ENCODE data around the gene CREB3L4.

CREB3L4 gene

DNA sequence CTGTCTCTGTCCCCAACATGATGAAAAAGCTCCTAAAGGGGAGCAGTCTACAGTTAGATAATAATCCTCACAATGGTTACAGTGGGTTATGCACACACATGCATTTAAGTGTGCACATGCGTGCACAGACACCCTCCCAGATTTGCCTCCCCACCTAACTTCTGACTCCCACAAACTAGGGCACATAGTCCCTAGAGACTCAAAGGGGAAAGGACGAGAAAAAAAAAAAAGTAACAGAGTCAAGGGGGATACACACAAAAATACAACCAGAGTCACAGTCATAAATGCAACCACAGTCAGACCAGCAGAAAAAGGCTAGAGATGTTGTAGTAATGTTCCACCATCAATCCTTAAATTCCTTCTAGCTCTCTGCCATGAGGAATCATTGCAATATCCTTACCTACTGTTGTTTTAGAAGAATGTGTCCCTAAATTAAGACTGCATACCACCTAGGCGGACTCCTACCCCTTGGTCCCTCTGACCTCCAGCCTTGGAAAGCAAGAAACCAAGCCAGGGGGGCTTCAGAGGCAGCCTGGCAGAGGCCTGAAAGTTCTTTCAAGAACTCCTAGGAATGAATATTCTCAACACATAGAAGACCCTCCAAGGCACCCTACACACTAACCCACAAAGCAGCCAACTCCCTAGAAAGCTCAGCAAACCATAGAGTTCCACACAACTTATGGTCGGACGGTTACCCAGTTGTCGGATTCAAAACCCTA is 10.5 kb upstream of the CREB3L4 start:
- in situ Hi-C loops (cut with HindIII; ENCODE audit: low pct_ligation_motif_present, low pct_unique_long_range_greater_than_20kb, low sequenced_read_pairs): no loop called here
- no peak for DNase-seq

DNA sequence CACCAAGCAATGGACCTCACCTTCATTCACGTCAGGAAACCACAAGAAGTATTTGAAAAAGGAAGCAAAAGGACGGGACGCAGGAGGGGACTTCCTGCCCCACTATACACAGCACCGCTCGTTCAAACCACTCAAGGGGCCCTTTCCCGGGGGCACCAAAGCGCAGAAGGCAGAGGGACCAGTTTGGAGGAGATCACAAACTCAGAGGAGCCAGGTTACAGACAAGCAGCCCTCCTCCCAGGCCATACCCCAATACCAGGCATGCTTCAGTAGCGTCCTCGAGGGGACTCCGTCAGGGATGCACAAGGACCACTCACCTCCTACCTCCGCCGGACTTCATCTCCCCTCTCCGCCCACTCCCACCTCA is 10.0 kb upstream of the CREB3L4 start:
- peak; percentile 28 for DNase-seq

DNA sequence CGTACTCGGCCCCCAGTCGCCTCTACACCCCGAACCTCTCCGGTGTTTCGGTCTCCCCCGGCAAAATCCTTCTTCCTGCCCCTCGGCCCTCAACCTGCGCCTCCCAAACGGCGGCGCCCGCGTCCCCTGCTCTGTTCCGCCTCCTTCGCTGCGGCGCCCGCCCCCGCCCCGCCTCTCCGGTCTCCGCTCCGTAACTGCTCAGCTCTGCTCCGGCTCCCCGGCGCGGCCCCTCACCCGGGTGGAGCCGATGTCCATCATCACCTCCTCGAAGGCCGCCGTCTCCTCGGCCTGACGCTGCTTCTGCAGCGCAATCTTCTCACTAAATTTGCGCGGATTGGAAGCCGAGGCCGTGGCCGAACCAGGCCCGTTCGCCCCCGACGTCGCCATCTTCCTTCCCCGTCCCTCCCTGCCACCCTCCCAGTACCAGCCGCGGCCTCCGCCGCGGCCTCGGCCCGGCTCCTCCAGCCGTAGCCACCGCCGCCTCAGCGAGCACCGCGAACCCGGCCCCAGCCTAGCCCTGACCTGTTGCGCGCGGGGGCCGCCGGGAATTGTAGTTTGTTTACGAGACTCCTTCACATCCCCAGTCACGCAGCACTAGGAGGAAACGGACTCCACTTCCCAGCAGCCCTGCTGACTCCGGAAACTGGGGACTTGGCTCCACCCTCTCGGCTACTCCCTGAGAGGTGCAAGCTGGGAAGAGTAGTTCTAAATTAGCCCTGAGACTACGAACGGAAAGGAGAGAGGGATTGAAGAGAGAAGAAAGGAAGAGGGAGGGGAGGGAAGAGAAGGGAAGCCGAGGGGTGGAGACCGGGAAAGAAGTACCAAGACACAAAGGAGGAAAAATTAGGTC is 9.4 kb upstream of the CREB3L4 start, which contains the start of gene CRTC2:
TSS of gene CRTC2 (minus strand) at position 502 of the 850 bp plus-strand sequence. CDS start at position 387, 115 bp downstream.
- in situ Hi-C loops (cut with HindIII; ENCODE audit: low pct_ligation_motif_present, low pct_unique_long_range_greater_than_20kb, low sequenced_read_pairs): no loop called here
- peak; percentile 99 for DNase-seq

More for the DNA sequence above, 10.0 kb upstream of the CREB3L4 start:
- in situ Hi-C loops (cut with HindIII; ENCODE audit: low pct_ligation_motif_present, low pct_unique_long_range_greater_than_20kb, low sequenced_read_pairs): no loop called here

DNA sequence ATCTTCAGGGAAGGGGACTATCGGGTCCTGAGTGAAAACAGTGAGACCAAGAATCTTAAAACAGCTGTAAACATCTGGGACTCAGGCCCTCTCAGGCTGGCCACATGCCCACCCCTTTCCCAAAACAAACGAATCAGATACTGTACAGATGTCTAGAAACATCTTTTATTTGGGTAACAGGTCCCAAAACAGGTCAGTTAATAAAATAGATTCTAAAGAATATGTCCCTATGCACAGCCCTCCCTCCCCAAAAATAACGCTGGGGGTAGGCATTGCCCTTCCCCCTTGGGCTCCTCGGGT is 8.8 kb upstream of the CREB3L4 start:
- in situ Hi-C loops (cut with HindIII; ENCODE audit: low pct_ligation_motif_present, low pct_unique_long_range_greater_than_20kb, low sequenced_read_pairs): no loop called here
- DNase-seq: no peak

DNA sequence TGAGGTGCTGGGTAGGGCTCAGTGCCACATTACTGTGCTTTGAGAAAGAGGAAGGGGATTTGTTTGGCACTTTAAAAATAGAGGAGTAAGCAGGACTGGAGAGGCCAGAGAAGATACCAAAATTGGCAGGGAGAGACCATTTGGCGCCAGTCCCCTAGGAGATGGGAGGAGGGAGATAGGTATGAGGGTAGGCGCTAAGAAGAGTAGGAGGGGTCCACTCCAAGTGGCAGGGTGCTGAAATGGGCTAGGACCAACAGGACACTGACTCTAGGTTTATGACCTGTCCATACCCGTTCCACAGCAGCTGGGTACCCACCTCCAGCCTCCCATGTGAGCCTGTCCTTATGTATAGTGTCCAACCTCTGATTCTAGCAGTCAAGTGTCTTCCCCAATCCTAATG is 8.2 kb upstream of the CREB3L4 start:
- DNase-seq: no peak
- in situ Hi-C loops (cut with HindIII; ENCODE audit: low pct_ligation_motif_present, low pct_unique_long_range_greater_than_20kb, low sequenced_read_pairs): no loop called here

DNA sequence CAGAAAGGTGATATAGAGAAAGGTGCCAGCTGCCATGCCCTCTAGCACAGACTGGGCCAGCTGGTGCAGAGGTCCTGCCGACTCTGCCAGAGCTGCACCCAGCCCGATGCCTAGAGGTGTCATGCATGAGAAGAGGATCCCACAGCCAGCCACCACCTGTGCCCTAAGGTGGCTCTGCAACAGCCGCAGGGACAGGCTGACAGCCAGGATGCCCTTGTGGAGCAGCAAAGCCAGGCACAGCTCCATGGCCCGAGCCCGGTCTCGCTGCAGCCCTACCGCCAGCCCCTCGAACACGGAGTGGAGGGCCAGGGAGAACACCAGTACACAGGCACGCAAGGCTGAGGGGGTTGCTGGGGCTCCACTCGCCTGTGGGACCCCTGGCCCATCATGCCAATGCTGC is 7.5 kb upstream of the CREB3L4 start:
- in situ Hi-C loops (cut with HindIII; ENCODE audit: low pct_ligation_motif_present, low pct_unique_long_range_greater_than_20kb, low sequenced_read_pairs): no loop called here
- no peak for DNase-seq

DNA sequence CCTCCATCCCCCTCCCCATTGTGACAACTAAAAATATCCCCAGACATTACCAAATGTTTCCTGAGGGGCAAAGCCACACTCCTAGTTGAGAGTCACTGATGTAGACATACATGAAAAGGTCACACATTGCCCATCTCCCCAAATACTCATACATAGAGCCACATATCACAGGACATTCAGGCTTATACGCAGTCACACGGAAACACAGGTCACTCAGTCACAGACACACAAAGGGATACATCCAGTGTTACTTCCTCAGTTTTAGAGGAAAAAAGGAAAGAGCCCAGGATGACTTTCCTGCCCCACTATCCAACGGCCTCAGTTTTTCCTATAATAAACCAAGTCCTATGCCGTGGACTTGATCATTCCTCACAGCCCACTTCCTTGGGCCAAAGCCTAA is 6.3 kb upstream of the CREB3L4 start:
- in situ Hi-C loops (cut with HindIII; ENCODE audit: low pct_ligation_motif_present, low pct_unique_long_range_greater_than_20kb, low sequenced_read_pairs): no loop called here
- DNase-seq: no peak

DNA sequence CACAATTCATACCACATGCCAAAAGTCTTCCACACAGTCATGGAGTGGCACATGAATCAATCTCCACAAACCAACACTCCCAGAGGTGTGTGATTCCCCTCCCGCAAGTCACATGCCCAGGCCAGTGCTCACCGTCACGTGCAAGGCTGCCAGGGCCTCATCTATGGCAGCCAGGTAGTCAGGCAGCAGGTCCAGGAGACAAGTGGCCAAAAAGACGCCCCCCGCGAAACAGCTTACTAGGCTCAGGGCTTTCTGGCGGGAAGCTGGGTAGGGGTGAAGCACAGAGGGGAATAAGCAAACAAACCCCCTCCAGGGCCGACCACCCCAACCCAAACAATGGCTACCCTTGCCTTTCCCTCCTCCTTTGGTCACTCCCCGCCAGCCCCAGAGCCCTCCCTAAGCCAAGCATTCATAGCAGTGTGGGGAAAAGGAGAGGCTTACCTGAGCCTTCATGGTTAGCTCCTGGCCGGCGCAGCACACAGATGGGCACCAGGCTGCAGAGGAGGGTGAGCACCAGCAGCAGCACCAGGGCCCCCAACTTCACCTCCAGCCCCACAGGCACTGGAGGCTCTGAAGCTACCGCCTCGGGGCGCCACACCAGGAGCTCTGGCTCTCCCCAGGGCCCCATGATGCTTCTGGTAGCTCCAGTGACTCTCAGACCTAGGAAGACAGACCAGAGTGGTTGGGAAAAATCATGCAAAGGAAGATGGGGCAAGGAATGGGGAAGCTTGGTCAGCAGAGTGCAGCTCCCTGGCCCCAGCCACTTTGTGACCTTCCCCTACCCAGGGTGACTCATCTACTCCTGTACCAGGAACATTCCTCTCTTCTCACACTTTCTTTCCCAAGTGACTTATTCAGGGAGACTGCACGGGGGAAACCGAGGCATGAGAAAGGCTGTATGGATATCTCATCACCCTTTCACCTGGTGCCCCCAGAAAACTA is 5.3 kb upstream of the CREB3L4 start:
- DNase-seq: peak; percentile 77
- in situ Hi-C loops (cut with HindIII; ENCODE audit: low pct_ligation_motif_present, low pct_unique_long_range_greater_than_20kb, low sequenced_read_pairs): no loop called here

DNA sequence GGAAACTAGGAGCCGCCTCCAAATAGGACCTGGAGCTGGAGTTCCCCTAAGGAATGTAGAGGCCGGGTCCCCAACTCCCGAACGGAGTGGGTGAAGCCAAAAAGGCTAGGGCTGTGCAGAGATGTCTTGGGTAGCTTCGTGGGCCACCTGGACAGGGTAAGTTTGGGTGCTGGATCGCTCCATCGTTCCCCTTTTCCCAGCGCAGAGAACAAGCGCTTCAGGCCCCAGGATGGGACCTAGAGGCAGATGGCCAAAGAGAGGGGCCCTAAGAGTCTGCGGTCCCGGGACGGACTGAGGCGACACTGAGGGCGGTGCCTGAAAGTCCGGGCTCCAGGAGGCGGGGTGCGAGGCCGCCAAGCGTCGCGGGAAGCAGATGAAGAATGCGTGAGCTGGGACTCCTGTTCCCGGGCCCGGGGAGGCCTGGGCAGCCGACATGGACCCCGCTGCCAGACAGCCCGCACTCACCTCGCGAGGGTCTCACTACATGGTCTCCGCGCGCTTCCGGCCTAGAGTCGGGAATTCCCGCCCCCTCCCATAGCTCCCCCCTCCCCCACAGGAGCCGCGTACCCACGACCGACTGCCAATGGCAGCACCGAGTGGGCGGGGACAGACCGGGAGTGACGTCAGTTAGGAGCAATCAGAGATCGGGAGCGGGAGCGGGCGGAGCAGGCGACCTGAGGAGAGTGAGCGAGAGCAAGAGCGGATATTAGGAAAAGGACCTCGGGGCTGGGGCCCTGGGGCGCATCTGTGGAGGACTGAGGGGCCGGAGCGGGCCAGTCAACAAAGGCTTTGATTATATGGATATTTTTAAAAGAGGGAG is 4.5 kb upstream of the CREB3L4 start, which contains the start of gene SLC39A1:
TSS of gene SLC39A1 (minus strand) at position 508 of the 820 bp plus-strand sequence. CDS start 822 bp downstream, outside the sequence.
- in situ Hi-C loops (cut with HindIII; ENCODE audit: low pct_ligation_motif_present, low pct_unique_long_range_greater_than_20kb, low sequenced_read_pairs): no loop called here
- DNase-seq: peak; percentile 99

DNA sequence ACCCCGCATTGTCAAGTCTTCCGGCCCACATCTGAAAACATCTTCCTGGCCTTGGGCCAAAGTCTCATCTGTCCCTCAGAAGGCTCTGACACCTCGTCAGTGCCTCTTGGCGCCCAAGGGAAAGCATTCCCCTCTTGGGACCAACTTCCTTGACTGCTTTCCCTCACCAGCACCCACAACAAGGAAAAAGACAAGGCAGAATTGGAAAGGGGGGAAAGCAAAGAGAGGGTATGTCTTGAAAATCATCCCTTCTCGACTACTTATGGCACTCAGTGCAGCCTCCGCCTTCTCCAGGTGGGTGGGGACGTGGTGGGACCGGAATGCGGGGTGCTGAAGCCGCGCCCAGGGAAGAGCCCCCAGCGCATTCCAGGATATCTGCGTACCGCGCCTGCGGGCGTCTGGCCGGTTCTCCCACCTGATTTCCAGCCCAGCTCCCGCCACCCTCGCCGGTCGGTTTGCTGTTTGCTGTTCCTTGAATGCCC is 3.8 kb upstream of the CREB3L4 start:
- in situ Hi-C loops (cut with HindIII; ENCODE audit: low pct_ligation_motif_present, low pct_unique_long_range_greater_than_20kb, low sequenced_read_pairs): no loop called here
- DNase-seq: peak; percentile 77

DNA sequence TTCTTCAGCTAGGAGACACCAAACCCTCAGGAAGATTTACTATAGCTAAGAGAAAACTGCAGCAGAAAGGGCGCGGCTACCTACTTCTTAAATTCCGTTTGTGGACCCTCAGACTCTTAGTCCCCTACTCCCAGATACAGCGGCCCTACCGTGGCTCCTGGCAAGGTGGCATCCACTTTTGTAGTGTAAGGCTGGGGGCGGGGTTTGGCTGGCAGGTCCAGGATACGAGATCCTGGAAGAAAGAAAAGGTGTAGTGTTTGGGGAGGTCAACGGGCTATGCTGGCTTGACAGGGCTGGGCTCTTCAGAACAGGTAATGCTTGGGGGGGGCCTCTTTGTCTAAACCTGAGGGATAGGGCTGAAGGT is 280 bp downstream of the CREB3L4 start:
- no peak for DNase-seq
- in situ Hi-C loops (cut with HindIII; ENCODE audit: low pct_ligation_motif_present, low pct_unique_long_range_greater_than_20kb, low sequenced_read_pairs): no loop called here

DNA sequence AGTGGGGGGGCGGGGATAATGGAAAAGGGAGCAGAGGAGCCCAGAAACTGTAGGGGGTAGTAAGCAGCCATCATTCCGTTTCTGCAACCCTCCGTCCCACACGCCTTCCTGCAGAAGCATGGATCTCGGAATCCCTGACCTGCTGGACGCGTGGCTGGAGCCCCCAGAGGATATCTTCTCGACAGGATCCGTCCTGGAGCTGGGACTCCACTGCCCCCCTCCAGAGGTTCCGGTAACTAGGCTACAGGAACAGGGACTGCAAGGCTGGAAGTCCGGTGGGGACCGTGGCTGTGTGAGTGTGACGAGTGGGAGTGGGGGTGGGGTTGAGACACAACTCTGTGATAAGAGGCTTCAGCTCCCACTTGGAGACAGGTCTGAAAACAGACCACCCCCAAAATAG is 706 bp downstream of the CREB3L4 start:
- in situ Hi-C loops (cut with HindIII; ENCODE audit: low pct_ligation_motif_present, low pct_unique_long_range_greater_than_20kb, low sequenced_read_pairs): no loop called here
- DNase-seq: no peak

DNA sequence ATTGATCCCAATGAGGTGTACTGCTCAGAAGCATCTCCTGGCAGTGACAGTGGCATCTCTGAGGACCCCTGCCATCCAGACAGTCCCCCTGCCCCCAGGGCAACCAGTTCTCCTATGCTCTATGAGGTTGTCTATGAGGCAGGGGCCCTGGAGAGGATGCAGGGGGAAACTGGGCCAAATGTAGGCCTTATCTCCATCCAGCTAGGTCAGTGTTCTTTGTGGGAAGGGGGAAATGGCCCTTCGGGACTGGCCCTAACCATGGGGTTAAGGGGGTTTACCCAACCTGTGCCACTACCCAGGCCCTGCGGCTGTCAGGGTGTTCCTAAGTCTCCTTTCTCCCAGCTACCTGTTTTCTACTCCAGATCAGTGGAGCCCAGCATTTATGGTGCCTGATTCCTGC is 1.3 kb downstream of the CREB3L4 start:
- in situ Hi-C loops (cut with HindIII; ENCODE audit: low pct_ligation_motif_present, low pct_unique_long_range_greater_than_20kb, low sequenced_read_pairs): no loop called here
- DNase-seq: no peak

DNA sequence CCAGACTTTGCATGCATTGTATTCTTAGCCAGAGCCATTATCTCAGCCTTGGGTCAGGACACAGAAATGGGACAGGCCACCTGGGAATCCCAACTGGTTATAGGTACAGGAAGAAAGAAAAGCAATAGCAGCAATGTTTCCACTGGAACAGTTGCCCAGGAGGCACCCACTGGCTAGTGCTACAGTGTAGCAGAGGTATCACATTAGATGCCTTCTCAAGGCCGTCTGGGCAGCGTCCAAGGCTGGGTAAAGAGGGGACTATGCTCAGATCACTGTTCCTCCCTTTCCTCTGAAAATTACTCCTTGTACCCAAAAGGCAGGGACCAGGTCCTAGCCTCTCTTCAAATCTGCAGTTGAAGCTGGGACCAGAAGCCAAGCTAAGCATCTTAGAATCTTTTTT is 2.6 kb downstream of the CREB3L4 start:
- DNase-seq: no peak
- in situ Hi-C loops (cut with HindIII; ENCODE audit: low pct_ligation_motif_present, low pct_unique_long_range_greater_than_20kb, low sequenced_read_pairs): no loop called here

DNA sequence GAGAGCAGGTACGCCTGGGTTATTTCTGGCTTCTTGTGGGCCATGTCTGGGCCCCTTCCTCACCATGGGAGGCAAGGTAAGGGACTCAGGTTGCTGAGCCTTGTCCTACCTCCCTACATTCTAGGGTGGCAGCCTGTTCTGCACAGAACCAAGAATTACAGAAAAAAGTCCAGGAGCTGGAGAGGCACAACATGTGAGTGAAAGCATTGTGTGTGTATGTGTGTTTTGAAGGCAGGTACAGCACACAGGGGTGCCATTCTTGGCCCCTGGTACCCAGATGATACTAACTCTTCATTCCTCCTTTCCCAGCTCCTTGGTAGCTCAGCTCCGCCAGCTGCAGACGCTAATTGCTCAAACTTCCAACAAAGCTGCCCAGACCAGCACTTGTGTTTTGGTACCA is 5.4 kb downstream of the CREB3L4 start:
- in situ Hi-C loops (cut with HindIII; ENCODE audit: low pct_ligation_motif_present, low pct_unique_long_range_greater_than_20kb, low sequenced_read_pairs): no loop called here
- no peak for DNase-seq

DNA sequence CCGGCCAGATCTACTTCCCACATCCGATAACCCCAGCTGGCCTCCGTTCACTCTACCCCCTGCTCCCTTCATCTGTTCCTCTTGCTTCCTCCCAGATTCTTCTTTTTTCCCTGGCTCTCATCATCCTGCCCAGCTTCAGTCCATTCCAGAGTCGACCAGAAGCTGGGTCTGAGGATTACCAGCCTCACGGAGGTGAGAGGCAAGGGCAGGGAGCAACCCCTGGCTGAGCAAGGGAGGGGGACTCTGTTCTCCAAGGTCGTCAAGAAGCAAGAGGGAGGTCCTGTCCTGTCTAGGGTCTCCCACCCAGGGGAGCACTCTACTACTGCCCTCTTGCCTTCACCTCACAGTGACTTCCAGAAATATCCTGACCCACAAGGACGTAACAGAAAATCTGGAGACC is 5.8 kb downstream of the CREB3L4 start:
- in situ Hi-C loops (cut with HindIII; ENCODE audit: low pct_ligation_motif_present, low pct_unique_long_range_greater_than_20kb, low sequenced_read_pairs): no loop called here
- no peak for DNase-seq

DNA sequence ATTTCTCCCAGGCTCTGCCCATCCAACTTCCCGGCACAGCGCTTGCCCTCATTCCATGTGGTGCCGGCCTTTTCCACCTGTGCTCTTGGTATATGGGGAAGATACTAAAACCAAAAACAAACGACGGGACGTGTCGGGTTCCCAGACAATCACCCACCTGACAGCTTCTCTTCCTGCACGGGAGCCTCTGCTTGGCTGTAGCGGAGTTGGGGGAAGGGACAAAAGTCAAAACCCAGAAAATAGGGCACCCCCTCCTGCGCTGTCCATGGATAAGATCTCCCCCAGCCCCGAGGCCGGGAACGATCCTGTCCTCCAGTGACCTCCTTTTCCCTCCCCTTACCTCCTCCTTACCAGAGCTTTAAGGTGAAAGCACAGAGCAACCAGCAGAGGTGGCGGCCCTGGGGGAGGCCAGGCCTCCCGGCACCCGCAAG is 9.1 kb downstream of the CREB3L4 start:
- DNase-seq: no peak
- in situ Hi-C loops (cut with HindIII; ENCODE audit: low pct_ligation_motif_present, low pct_unique_long_range_greater_than_20kb, low sequenced_read_pairs): no loop called here
